H9 (cell line): Measurements from ENCODE around the gene MT1F. TPM values are rescaled to one million over a fixed set of nuclear protein-coding genes. Genes with fewer than 3 reads are reported as not detected.

Source experiments
- DNase-seq: peaks from one replicate; pipeline ENCODE4 v3.0.0-alpha.2; 2017
- H2AFZ ChIP-seq: one replicate; pipeline ENCODE4 v1.6.1; 2013; ENCODE audit warnings: mild to moderate bottlenecking, low read length, control low read depth, moderate library complexity
- H2AK5ac ChIP-seq: 2 replicates; pipeline ENCODE4 v1.6.1; 2013; ENCODE audit warnings: low read length, control low read depth, mixed read lengths; ENCODE audit not compliant: insufficient read length
- H2BK120ac ChIP-seq: one replicate; pipeline ENCODE4 v1.6.1; 2013; ENCODE audit warnings: low read depth, mild to moderate bottlenecking, low read length, control low read depth, inconsistent platforms; ENCODE audit not compliant: poor library complexity, severe bottlenecking
- H2BK12ac ChIP-seq: 2 replicates; pipeline ENCODE4 v1.6.1; 2013; ENCODE audit warnings: low read length, control low read depth, mixed read lengths, low read depth; ENCODE audit not compliant: insufficient read length
- H2BK15ac ChIP-seq: 2 replicates; pipeline ENCODE4 v1.6.1; 2013; ENCODE audit warnings: low read depth, low read length, control low read depth
- H2BK20ac ChIP-seq: one replicate; pipeline ENCODE4 v1.6.1; 2013; ENCODE audit warnings: low read depth, mild to moderate bottlenecking, low read length, control low read depth, inconsistent platforms; ENCODE audit not compliant: poor library complexity, severe bottlenecking
- H2BK5ac ChIP-seq: 2 replicates; pipeline ENCODE4 v1.6.1; 2013; ENCODE audit warnings: low read length, control low read depth, mixed read lengths; ENCODE audit not compliant: insufficient read length
- H3K14ac ChIP-seq: 2 replicates; pipeline ENCODE4 v1.6.1; 2013; ENCODE audit warnings: low read length, control low read depth; ENCODE audit not compliant: insufficient read depth
- H3K18ac ChIP-seq: 2 replicates; pipeline ENCODE4 v1.6.1; 2013; ENCODE audit warnings: low read depth, mild to moderate bottlenecking, mixed read lengths, low read length, control low read depth; ENCODE audit not compliant: insufficient read length
- H3K23ac ChIP-seq: 2 replicates; pipeline ENCODE4 v1.6.1; 2013; ENCODE audit warnings: low read length, control low read depth, mixed read lengths, low read depth; ENCODE audit not compliant: insufficient read length
- H3K23me2 ChIP-seq: 2 replicates; pipeline ENCODE4 v1.6.1; 2013; ENCODE audit warnings: low read depth, mild to moderate bottlenecking, mixed read lengths, low read length, control low read depth; ENCODE audit not compliant: insufficient read length, poor library complexity, severe bottlenecking
- H3K27ac ChIP-seq: 2 replicates; pipeline ENCODE4 v1.5.1; 2013; ENCODE audit warnings: low read length, control low read depth, mixed read lengths, low read depth; ENCODE audit not compliant: insufficient read length
- H3K27me3 ChIP-seq: 2 replicates; pipeline ENCODE4 v1.6.1; 2013; ENCODE audit warnings: low read length, control low read depth, inconsistent platforms; ENCODE audit not compliant: insufficient read depth
- H3K4ac ChIP-seq: 2 replicates; pipeline ENCODE4 v1.6.1; 2013; ENCODE audit warnings: low read depth, mild to moderate bottlenecking, control low read depth, inconsistent platforms, low read length, moderate library complexity
- H3K4me1 ChIP-seq: 2 replicates; pipeline ENCODE4 v1.6.1; 2013; ENCODE audit warnings: low read length, control low read depth, inconsistent platforms; ENCODE audit not compliant: insufficient read depth
- H3K4me2 ChIP-seq: 2 replicates; pipeline ENCODE4 v1.6.1; 2013; ENCODE audit warnings: low read length, control low read depth, mixed read lengths; ENCODE audit not compliant: insufficient read length, insufficient read depth
- H3K56ac ChIP-seq: 2 replicates; pipeline ENCODE4 v1.6.1; 2013; ENCODE audit warnings: low read depth, mild to moderate bottlenecking, mixed read lengths, low read length, control low read depth; ENCODE audit not compliant: insufficient read length
- H3K79me1 ChIP-seq: 2 replicates; pipeline ENCODE4 v1.6.1; 2013; ENCODE audit warnings: low read depth, mild to moderate bottlenecking, moderate library complexity, low read length, control low read depth, inconsistent platforms; ENCODE audit not compliant: insufficient read depth, poor library complexity, severe bottlenecking
- H3K79me2 ChIP-seq: 2 replicates; pipeline ENCODE4 v1.6.1; 2013; ENCODE audit warnings: low read length, control low read depth, inconsistent platforms; ENCODE audit not compliant: insufficient read depth
- H3K9ac ChIP-seq: 2 replicates; pipeline ENCODE4 v1.6.1; 2013; ENCODE audit warnings: low read length, control low read depth, mixed read lengths; ENCODE audit not compliant: insufficient read length; ENCODE audit errors: extremely low read depth
- H3K9me3 ChIP-seq: one replicate; pipeline ENCODE4 v1.6.1; 2013; ENCODE audit warnings: low read depth, low read length, inconsistent platforms; ENCODE audit not compliant: control insufficient read depth
- H3T11ph ChIP-seq: one replicate; pipeline ENCODE4 v1.6.1; 2013; ENCODE audit warnings: mild to moderate bottlenecking, low read length, control low read depth, inconsistent platforms
- H4K20me1 ChIP-seq: one replicate; pipeline ENCODE4 v1.6.1; 2013; ENCODE audit not compliant: control insufficient read depth, insufficient read length, insufficient read depth
- H4K5ac ChIP-seq: 2 replicates; pipeline ENCODE4 v1.6.1; 2013; ENCODE audit warnings: low read depth, mild to moderate bottlenecking, mixed read lengths, low read length, control low read depth; ENCODE audit not compliant: insufficient read length
- H4K8ac ChIP-seq: replicated peaks from 2 replicates; pipeline ENCODE4 v1.6.1; 2013; ENCODE audit warnings: low read length, control low read depth, mixed read lengths, low read depth; ENCODE audit not compliant: insufficient read length
- H4K91ac ChIP-seq: 2 replicates; pipeline ENCODE4 v1.6.1; 2013; ENCODE audit warnings: low read depth, mild to moderate bottlenecking, moderate library complexity, mixed read lengths, low read length, control low read depth; ENCODE audit not compliant: insufficient read length
- H3K27ac Mint-ChIP-seq, 3 experiments: 2 replicates in 2 of 3; 3 replicates in 1 of 3; pipeline ENCODE4 v1.8.0; 2020 to 2021; ENCODE audit warnings: mixed read lengths in 3 of 3, mild to moderate bottlenecking in 1 of 3, moderate library complexity in 1 of 3
- H3K27me3 Mint-ChIP-seq: 2 replicates; pipeline ENCODE4 v1.8.0; 2021; ENCODE audit warnings: low read depth, mild to moderate bottlenecking, moderate library complexity, mixed read lengths
- H3K36me3 Mint-ChIP-seq, 3 experiments: 2 replicates in 2 of 3; 3 replicates in 1 of 3; pipeline ENCODE4 v1.8.0; 2020 to 2021; ENCODE audit warnings: low read depth in 3 of 3, mixed read lengths in 3 of 3; ENCODE audit not compliant: insufficient read depth in 1 of 3
- H3K4me1 Mint-ChIP-seq, 2 experiments: 2 replicates each; pipeline ENCODE4 v1.8.0; 2020; ENCODE audit warnings: mixed read lengths in 2 of 2
- H3K4me3 Mint-ChIP-seq, 2 experiments: 2 replicates in 1 of 2; 3 replicates in 1 of 2; pipeline ENCODE4 v1.8.0; 2020 to 2021; ENCODE audit warnings: mild to moderate bottlenecking in 2 of 2, mixed read lengths in 2 of 2, moderate library complexity in 1 of 2
- H3K9me3 Mint-ChIP-seq, 2 experiments: 2 replicates in 1 of 2; 3 replicates in 1 of 2; pipeline ENCODE4 v1.8.0; 2020; ENCODE audit warnings: mild to moderate bottlenecking in 2 of 2, mixed read lengths in 2 of 2, moderate library complexity in 1 of 2
- CTCF ChIP-seq: fragments of 200-600 bp; sonication (generic); conservative IDR thresholded peaks from 3 replicates; pipeline ENCODE4 v1.8.0; 2021; ENCODE audit warnings: antibody characterized with exemption, mild to moderate bottlenecking
- WGBS: extraction: QIAGEN DNeasy Blood & Tissue Kit; methylation state at CpG from one replicate; pipeline ENCODE4 v1.1.7; 2013; ENCODE audit warnings: missing lambda C conversion rate, low lambda C conversion rate, mixed read lengths; ENCODE audit not compliant: insufficient read length; ENCODE audit errors: extremely low coverage; 5-methylcytosine and 5-hydroxymethylcytosine counted together
- total RNA-seq: library from RNA; stranded (reverse); gene quantifications from 2 replicates; pipeline ENCODE4 v1.2.1, GENCODE V29; 2021

MT1F gene
- total RNA-seq, 1 experiment from 2014 or later, result 26.1 TPM

- no peak overlapping the region for H3K56ac ChIP-seq
- peaks cover 0 to 12% of the 10 kb centered on the region in 2 experiments; a peak in 2 of 5 replicates for H3K9me3 Mint-ChIP-seq
- H3K4me1 ChIP-seq, result no peaks in the 10 kb centered on the region
- WGBS, result no CpG with 5 or more reads among the region's 14 CpGs
- H3K14ac ChIP-seq, result no peak overlapping the region
- H4K5ac ChIP-seq, result no peak overlapping the region
- H3K79me1 ChIP-seq, result no peaks in the 10 kb centered on the region
- no peak overlapping the region for H3K27ac Mint-ChIP-seq
- H3K4me2 ChIP-seq, result peak overlapping the region; percentile 77
- H2BK120ac ChIP-seq, result no peak overlapping the region
- no peaks in the 10 kb centered on the region; a peak in 1 of 7 replicates for H3K36me3 Mint-ChIP-seq
- no peak overlapping the region for H2AK5ac ChIP-seq
- DNase-seq, result no peak
- peaks cover 17 to 32% of the 10 kb centered on the region in 2 experiments for H3K4me1 Mint-ChIP-seq
- no peak overlapping the region for H3K23ac ChIP-seq
- H3K4ac ChIP-seq, result no peak overlapping the region
- H3K9ac ChIP-seq, result no peak overlapping the region
- H4K8ac ChIP-seq, result no peak overlapping the region
- no peak overlapping the region for H4K91ac ChIP-seq
- no peaks in the 10 kb centered on the region for H3K9me3 ChIP-seq
- peaks cover 7% of the 10 kb centered on the region for H3K23me2 ChIP-seq
- peaks cover 88% of the 10 kb centered on the region for H3K27me3 ChIP-seq
- no peak overlapping the region for H2BK12ac ChIP-seq
- H3K27me3 Mint-ChIP-seq, result peaks cover 99% of the 10 kb centered on the region
- no peak overlapping the region for H3K27ac ChIP-seq
- H3K79me2 ChIP-seq, result no peaks in the 10 kb centered on the region
- H3K4me3 Mint-ChIP-seq, result peak overlapping the region; percentile 66 to 79
- H2AFZ ChIP-seq, result no peak overlapping the region
- no peak overlapping the region for H2BK20ac ChIP-seq
- H2BK5ac ChIP-seq, result no peak overlapping the region
- H3T11ph ChIP-seq, result no peak overlapping the region
- no peaks in the 10 kb centered on the region for H4K20me1 ChIP-seq
- no peak for TF ChIP-seq CTCF
- H3K18ac ChIP-seq, result no peak overlapping the region
- no peak overlapping the region for H2BK15ac ChIP-seq
Observed at GRCh38 chr16:56631832-56632155, 26.0 kb upstream of the MT1F start.
